ENCODE results near the gene GPR150.
"Not testable (repeated sequence)": the region's sequence is repeated elsewhere in the genome, so short reads cannot be mapped to it uniquely, and the experiment has no call there.

Gene GPR150

DNA sequence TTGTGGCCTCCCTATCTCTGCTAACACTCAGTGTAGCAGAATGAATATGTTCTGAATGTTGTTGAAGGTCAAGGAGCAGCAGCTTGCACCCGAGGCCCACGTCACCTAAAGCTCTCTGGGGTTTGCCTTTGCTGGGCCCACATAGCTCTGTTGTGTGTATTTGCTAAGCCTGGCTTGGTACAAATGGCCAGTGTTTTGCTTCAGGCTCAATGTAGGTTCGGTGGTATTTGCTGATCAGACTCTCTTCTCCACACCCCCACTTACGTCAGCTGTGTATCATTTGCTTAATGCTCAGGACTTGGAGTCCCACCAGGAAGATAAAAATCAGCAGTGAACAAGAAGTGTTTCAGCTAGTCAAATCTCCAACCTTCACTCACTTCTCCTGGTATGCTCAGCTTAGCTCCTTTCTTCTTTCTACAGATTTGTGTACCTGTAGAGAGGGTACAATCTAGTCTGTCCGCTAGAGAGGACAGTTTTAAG is 21.9 kb downstream of the GPR150 start:
- H3K36me3 ChIP-seq (ENCODE audit: insufficient read depth, low read length): no peaks in the 10 kb centered on the region
- H3K9ac ChIP-seq (ENCODE audit: low read depth, low read length): no peak overlapping the region
- H3K27me3 ChIP-seq (ENCODE audit: insufficient read depth, low read length): no peaks in the 10 kb centered on the region
- WGBS: 94% methylated on average over 5 of the region's 5 CpGs
- H3K27ac ChIP-seq (ENCODE audit: low read depth, low read length): no peak overlapping the region
- no peaks in the 10 kb centered on the region for H3K4me1 ChIP-seq (ENCODE audit: insufficient read depth, low read length)
- H3K4me3 ChIP-seq (ENCODE audit: low read length): no peak overlapping the region
- no peaks in the 10 kb centered on the region for H3K9me3 ChIP-seq (ENCODE audit: insufficient read depth, low read depth, low read length)

DNA sequence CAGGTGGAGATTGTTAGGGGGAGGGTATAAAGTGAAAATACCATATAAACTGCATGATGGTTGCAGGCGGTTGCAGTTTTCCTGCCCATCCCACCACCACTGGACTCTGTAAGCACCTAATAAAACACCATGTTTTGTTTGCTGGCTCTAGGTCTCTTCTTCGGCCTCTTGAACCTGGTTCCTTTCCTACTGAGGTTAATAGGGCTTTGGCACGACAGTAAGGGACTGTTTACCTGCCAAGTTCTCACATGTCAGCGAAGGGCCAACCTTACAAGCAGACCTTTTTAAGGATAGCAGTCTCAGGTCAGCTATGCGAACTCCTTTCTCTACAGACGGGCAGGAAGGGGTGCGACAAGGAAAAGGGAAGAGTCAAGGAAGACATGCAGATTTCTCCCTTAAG is 23.3 kb downstream of the GPR150 start:
- H3K9me3 ChIP-seq (ENCODE audit: insufficient read depth, low read depth, low read length): no peaks in the 10 kb centered on the region
- H3K4me3 ChIP-seq (ENCODE audit: low read length): no peak overlapping the region
- WGBS: 95% methylated on average over 7 of the region's 7 CpGs

DNA sequence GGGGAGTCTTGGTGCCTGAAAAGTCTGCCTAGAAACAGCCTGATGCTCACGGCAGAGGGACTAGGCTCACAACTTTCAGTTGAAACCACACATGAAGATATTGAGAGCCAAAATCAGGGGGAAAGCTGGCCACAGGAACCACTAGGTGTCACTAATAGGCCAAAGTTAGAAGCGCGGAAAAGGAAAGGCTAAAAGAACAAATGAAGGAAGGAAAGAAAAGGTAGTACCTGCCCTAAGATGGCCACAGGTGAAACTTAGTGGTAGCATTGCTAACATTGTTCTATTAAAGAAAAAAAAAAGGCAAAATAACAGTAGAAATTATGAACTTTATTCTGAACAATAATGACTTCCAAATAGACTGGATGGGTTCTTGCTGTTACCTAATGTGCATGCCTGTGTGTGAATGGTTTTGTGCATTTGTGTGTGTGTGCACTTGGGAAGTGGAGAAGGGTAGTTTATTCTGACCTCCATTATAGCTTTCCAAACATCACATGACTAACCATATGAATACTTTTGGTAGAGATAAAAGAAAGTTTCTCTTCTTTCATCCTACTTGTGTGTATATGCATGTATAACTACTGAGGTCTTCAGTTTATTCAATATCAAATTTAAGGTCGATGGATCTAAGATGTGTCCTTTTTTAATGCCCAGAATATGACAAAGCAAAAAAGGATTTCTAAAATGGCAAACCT is 24.6 kb downstream of the GPR150 start:
- Histone ChIP-seq H3K9me3 (ENCODE audit: insufficient read depth, low read depth, low read length) (no peaks in the 10 kb centered on the region), H3K9ac (ENCODE audit: low read depth, low read length) (no peak overlapping the region), H3K27ac (ENCODE audit: low read depth, low read length) (no peak overlapping the region), H3K36me3 (ENCODE audit: insufficient read depth, low read length) (no peaks in the 10 kb centered on the region), H3K4me1 (ENCODE audit: insufficient read depth, low read length) (peaks cover 6% of the 10 kb centered on the region; the same call in 1 of the 2 replicates), H3K27me3 (ENCODE audit: insufficient read depth, low read length) (no peaks in the 10 kb centered on the region), H3K4me3 (ENCODE audit: low read length) (no peak overlapping the region)
- 39% methylated on average over 4 of the region's 4 CpGs for WGBS

More for the DNA sequence above, 23.3 kb downstream of the GPR150 start:
- Histone ChIP-seq H3K4me1 (ENCODE audit: insufficient read depth, low read length) (peaks cover 6% of the 10 kb centered on the region; the same call in 1 of the 2 replicates), H3K36me3 (ENCODE audit: insufficient read depth, low read length) (no peaks in the 10 kb centered on the region), H3K27me3 (ENCODE audit: insufficient read depth, low read length) (no peaks in the 10 kb centered on the region), H3K9ac (ENCODE audit: low read depth, low read length) (no peak overlapping the region), H3K27ac (ENCODE audit: low read depth, low read length) (no peak overlapping the region)

DNA sequence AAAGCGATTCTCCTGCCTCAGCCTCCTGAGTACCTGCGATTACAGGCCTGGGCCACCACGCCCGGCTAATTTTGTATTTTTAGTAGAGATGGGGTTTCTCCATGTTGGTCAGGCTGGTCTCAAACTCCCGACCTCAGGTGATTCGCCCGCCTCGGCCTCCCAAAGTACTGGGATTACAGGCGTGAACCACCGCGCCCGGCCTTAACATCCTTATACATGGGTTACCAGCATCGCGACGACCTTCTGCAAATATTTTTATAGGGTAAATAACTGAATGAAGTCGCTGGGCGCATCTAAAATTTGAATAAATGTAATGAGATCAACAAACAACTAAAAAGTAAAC is 26.3 kb downstream of the GPR150 start:
- not testable (repeated sequence) for H3K36me3 ChIP-seq (ENCODE audit: insufficient read depth, low read length); H3K9ac ChIP-seq (ENCODE audit: low read depth, low read length); H3K27ac ChIP-seq (ENCODE audit: low read depth, low read length); H3K4me1 ChIP-seq (ENCODE audit: insufficient read depth, low read length); H3K9me3 ChIP-seq (ENCODE audit: insufficient read depth, low read depth, low read length); H3K27me3 ChIP-seq (ENCODE audit: insufficient read depth, low read length)
- H3K4me3 ChIP-seq (ENCODE audit: low read length): peak overlapping the region; percentile 65
- 94% methylated on average over 17 of the region's 17 CpGs for WGBS

DNA sequence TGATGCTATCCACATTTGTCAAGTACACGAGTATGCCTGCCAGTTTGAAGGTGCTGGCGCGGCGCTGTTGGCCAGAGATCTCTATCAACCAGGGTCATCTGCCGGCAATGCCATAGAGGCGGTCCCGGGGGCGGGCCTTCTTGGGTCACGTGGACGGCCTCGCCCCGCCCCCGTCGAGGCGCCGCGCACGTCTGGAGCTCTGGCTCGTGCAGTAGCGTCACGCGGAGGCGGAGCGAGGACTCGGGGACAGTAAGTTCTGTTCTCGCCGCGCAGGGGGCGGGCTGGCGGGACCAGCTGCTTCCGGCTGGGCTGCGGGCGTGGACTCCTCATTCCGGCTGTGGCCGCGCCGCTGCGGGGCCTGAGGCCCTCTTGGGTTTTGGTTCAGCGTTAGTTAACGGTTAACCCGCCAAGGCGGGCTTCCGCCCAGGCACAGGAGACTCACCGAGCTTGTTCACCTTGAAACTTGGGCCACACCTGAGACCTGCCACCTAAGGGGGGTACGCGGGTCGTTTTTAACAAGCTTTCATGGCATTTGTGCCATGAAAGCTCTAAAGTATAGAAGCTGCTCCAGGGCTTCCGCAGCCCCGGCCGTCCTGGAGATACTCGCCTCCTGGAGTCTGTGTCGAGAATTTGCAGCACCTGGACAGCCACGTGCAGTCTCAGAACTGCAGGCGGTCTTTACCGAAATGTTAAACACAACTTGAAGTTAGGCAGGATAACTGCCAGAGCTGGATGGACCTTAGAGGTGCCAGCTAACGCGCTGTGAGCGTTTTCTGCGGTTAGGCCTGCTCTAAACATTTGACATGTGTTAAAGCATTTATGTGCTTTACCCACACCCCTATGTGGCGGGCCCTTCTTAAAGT is 26.9 kb downstream of the GPR150 start, which contains the start of gene RFESD:
RFESD (plus strand) TSS at position 209 of the 863 bp plus-strand sequence. CDS start 5,495 bp downstream, outside the sequence.
- 10% methylated on average over 60 of the region's 60 CpGs for WGBS

DNA sequence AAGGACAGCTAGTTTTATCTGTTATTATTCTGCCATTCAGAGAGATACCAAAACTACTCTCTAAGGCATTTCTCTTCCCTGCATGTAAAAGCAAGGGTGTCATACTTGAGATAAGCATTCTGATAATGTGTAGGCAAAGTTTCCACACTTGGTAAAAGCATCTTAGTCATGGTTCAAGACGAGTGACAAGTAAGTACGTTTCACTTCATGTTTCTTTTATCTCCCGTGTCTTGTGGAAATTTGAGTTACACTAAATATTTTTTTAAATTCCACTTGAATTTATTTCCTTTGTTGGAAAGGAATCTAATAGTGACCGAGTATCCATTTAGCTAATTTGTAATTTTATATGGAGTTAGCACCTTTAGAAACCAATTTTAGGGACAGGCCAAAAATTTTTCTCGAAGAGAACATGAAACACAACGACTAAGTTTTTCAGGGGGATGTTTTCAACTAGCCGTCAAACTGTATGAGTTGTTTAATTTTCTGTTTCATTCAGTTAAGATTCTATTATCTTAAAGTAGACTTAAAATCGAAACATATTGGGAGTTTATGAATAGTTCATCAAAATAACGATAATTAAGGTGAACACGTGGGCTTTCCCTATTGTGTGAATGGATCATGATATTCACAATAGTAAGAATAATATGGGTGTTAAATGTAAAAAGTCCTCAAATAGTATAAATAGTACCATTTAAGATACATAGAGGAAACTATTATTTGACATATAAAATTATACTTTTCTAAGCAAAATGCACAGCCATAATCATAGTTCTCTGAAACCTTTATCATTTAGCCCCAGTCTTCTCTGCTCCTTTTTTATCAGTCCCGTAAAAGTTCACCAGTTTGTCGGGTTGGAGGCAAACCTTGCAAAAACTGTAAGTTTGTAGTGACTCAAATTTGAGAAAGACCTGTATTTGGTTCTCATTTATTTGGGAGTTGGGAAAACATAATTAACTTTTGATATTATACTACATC is 28.3 kb downstream of the GPR150 start:
- Histone ChIP-seq H3K4me3 (ENCODE audit: low read length) (no peak overlapping the region), H3K27me3 (ENCODE audit: insufficient read depth, low read length) (no peaks in the 10 kb centered on the region), H3K9ac (ENCODE audit: low read depth, low read length) (no peak overlapping the region), H3K9me3 (ENCODE audit: insufficient read depth, low read depth, low read length) (no peaks in the 10 kb centered on the region), H3K27ac (ENCODE audit: low read depth, low read length) (no peak overlapping the region), H3K4me1 (ENCODE audit: insufficient read depth, low read length) (peaks cover 6% of the 10 kb centered on the region; the same call in 1 of the 2 replicates), H3K36me3 (ENCODE audit: insufficient read depth, low read length) (no peaks in the 10 kb centered on the region)
- 96% methylated on average over 10 of the region's 12 CpGs for WGBS

More for the DNA sequence above, 26.9 kb downstream of the GPR150 start, which contains the start of gene RFESD:
- Histone ChIP-seq H3K36me3 (ENCODE audit: insufficient read depth, low read length) (no peaks in the 10 kb centered on the region), H3K9ac (ENCODE audit: low read depth, low read length) (peak within 1 kb of the TSS; percentile 72), H3K4me3 (ENCODE audit: low read length) (peak within 1 kb of the TSS; percentile 65), H3K27ac (ENCODE audit: low read depth, low read length) (peak within 1 kb of the TSS; percentile 63; the same call in 1 of the 2 replicates), H3K4me1 (ENCODE audit: insufficient read depth, low read length) (peaks cover 6% of the 10 kb centered on the region; the same call in 1 of the 2 replicates), H3K9me3 (ENCODE audit: insufficient read depth, low read depth, low read length) (no peaks in the 10 kb centered on the region), H3K27me3 (ENCODE audit: insufficient read depth, low read length) (no peaks in the 10 kb centered on the region)

DNA sequence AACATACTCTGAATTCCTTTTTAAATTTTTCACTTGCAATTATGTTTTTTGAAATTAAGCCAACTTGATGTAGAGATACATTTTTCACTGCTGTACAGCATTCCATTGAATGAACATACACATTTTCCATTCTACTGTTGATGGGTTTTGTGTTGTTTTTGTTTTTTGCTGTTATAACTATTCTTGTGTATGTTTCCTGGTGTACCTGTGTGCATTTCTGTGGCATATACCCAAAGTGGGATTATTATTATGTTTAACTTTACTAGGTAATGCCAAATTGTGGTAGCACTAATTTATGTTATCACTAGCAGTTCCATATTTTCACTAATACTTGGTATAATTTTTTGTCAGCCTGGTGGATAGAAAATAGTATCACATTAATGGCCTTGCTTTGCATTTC is 29.4 kb downstream of the GPR150 start:
- no peaks in the 10 kb centered on the region for H3K27me3 ChIP-seq (ENCODE audit: insufficient read depth, low read length)
- H3K4me1 ChIP-seq (ENCODE audit: insufficient read depth, low read length): peaks cover 6% of the 10 kb centered on the region; the same call in 1 of the 2 replicates
- H3K9me3 ChIP-seq (ENCODE audit: insufficient read depth, low read depth, low read length): no peaks in the 10 kb centered on the region
- no peaks in the 10 kb centered on the region for H3K36me3 ChIP-seq (ENCODE audit: insufficient read depth, low read length)
- H3K9ac ChIP-seq (ENCODE audit: low read depth, low read length): no peak overlapping the region
- H3K27ac ChIP-seq (ENCODE audit: low read depth, low read length): no peak overlapping the region
- H3K4me3 ChIP-seq (ENCODE audit: low read length): no peak overlapping the region

DNA sequence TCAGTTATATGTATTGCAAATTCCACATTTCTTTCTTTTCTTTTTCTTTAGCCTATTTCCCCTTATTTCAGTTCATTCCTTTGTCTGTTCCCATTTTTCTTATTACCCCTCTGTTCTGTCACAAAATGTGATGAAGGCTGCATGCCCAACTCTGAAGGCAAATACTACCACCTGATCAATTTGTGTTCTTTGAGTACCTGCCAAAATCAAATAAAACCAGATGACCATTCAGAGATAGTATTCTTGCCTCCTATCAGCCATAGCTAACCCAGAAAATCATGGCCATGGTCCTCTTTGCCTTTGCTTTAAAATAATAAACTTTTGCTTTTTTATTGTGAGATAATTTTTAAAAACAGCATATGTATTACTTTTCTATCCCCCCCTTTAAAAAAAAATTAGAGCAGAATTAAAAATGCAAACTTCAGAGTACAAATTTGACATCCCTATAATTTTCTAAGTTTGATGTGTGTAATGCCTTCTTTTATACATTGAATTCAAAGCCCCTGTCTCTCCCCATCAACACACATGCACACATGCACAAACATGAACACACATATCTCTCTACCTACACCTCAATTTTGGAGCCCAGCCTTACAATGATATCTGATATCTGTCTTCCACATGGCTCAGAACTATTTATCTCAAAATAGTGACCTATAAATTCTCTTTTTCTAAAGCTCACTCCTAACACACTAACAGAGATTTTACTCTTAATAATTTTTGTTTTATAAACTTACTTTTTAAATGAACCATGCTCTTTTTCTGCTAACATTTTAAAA is 30.1 kb downstream of the GPR150 start:
- Histone ChIP-seq H3K4me3 (ENCODE audit: low read length) (no peak overlapping the region), H3K27ac (ENCODE audit: low read depth, low read length) (no peak overlapping the region)

DNA sequence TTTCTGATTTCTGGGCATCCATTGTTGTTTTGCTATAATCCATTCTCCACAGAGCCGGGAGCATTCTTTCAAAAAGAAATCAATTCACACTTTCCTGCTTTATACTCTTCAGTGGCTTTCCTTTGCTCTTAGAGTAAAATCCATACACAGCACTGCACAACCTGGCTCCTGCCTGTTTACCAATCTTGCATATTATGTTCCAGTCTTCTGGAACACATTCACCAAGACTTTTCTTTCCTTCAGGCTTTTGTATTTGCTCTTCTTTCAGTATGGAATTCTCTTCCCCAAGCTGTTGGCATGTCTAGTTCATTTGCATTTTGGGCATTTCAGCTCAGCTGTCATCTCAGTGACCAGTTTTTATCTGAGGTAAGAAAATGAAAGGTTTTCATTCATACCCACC is 33.0 kb downstream of the GPR150 start:
- H3K9me3 ChIP-seq (ENCODE audit: insufficient read depth, low read depth, low read length): no peaks in the 10 kb centered on the region
- WGBS: 93% methylated on average over 1 of the region's 1 CpG
- H3K4me1 ChIP-seq (ENCODE audit: insufficient read depth, low read length): no peaks in the 10 kb centered on the region
- no peaks in the 10 kb centered on the region for H3K36me3 ChIP-seq (ENCODE audit: insufficient read depth, low read length)
- no peak overlapping the region for H3K4me3 ChIP-seq (ENCODE audit: low read length)
- no peaks in the 10 kb centered on the region for H3K27me3 ChIP-seq (ENCODE audit: insufficient read depth, low read length)
- H3K27ac ChIP-seq (ENCODE audit: low read depth, low read length): no peak overlapping the region
- no peak overlapping the region for H3K9ac ChIP-seq (ENCODE audit: low read depth, low read length)

More for the DNA sequence above, 30.1 kb downstream of the GPR150 start:
- no peak overlapping the region for H3K9ac ChIP-seq (ENCODE audit: low read depth, low read length)
- H3K27me3 ChIP-seq (ENCODE audit: insufficient read depth, low read length): no peaks in the 10 kb centered on the region
- no peaks in the 10 kb centered on the region for H3K36me3 ChIP-seq (ENCODE audit: insufficient read depth, low read length)
- no peaks in the 10 kb centered on the region for H3K9me3 ChIP-seq (ENCODE audit: insufficient read depth, low read depth, low read length)
- H3K4me1 ChIP-seq (ENCODE audit: insufficient read depth, low read length): peaks cover 6% of the 10 kb centered on the region; the same call in 1 of the 2 replicates

DNA sequence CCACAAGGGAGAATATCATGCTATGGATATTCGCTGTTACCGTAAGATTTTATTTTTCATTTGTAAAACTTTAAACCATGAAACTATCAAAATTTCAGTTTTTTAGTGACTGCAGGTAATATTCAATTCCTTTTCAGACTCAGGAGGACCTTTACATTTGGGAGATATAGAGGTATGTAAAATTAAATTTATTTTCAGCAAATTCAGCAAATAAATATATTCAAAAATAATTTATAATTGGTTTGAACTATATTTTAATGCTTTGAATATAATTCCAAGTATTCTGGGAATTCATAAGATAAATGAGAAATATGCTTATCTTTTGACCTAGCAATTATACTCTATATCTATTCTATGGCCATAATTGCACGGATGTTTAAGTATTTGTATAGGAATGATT is 34.3 kb downstream of the GPR150 start:
- WGBS: 100% methylated on average over 1 of the region's 3 CpGs
- Histone ChIP-seq H3K9me3 (ENCODE audit: insufficient read depth, low read depth, low read length) (no peaks in the 10 kb centered on the region), H3K4me3 (ENCODE audit: low read length) (no peak overlapping the region), H3K27me3 (ENCODE audit: insufficient read depth, low read length) (no peaks in the 10 kb centered on the region), H3K9ac (ENCODE audit: low read depth, low read length) (no peak overlapping the region), H3K4me1 (ENCODE audit: insufficient read depth, low read length) (no peaks in the 10 kb centered on the region), H3K36me3 (ENCODE audit: insufficient read depth, low read length) (no peaks in the 10 kb centered on the region), H3K27ac (ENCODE audit: low read depth, low read length) (no peak overlapping the region)
